ENCODE data around the gene RIPOR3. TPM values are rescaled to one million over a fixed set of nuclear protein-coding genes. Genes with fewer than 3 reads are reported as not detected.
"Not testable (repeated sequence)": the region's sequence is repeated elsewhere in the genome, so short reads cannot be mapped to it uniquely, and the experiment has no call there.

RIPOR3 gene
- total RNA-seq, 4 donors from 2014 or later = 1.8 to 12.7 (median 4.9) TPM

DNA sequence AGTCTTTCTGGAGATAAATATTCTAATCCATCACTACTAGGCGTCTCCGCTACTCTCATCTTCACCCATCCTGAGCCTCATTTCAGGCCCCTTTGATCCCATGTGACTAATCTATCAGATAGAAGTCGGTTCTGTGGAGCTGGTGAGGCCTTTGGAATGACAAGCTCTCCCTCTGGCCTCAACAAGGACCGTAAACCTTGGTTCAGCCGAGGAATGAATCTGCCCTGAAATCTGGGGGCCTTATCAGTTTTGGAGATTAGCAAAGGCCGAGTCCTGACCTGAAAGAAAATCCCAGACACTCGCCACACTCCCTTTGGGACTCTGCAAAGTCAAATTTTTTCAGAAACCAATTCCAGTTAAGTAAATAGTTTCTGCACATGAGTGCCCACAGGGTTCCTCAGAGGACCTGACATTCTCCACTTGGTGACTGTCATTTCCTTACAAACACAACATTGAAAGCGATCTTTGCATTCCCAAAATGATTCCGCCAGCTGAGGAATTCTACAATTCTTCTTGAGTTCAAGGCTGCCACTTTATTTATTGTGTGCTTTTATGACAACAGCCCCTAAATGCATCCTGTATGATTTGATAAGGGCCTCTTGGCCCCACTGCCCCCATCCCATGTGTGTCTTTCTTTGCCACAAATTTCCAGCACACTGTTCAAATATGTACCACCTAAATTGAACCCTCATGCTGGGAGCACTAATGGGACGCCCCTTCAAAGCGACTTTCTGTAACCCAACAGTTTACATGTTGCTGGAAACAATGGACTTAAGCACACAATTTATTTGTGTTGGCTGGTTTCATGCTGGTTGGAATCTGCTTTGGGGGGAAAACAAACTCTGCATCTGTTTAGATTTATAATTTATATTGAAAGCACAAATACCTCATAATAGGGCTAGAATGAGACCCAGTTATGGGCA lies 10.0 kb upstream of the RIPOR3 start:
- TF ChIP-seq, protein P1, sequence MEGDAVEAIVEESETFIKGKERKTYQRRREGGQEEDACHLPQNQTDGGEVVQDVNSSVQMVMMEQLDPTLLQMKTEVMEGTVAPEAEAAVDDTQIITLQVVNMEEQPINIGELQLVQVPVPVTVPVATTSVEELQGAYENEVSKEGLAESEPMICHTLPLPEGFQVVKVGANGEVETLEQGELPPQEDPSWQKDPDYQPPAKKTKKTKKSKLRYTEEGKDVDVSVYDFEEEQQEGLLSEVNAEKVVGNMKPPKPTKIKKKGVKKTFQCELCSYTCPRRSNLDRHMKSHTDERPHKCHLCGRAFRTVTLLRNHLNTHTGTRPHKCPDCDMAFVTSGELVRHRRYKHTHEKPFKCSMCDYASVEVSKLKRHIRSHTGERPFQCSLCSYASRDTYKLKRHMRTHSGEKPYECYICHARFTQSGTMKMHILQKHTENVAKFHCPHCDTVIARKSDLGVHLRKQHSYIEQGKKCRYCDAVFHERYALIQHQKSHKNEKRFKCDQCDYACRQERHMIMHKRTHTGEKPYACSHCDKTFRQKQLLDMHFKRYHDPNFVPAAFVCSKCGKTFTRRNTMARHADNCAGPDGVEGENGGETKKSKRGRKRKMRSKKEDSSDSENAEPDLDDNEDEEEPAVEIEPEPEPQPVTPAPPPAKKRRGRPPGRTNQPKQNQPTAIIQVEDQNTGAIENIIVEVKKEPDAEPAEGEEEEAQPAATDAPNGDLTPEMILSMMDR (IDR thresholded peaks at IDR 0.05) = no peak
- TF ChIP-seq POLR2A (IDR thresholded peaks at IDR 0.05) = no peak
- intact Hi-C loops (cut with DNase I; ENCODE audit: low total_unique reads) = no loop called here
- 87 to 88% methylated on average over 11 of the region's 11 CpGs for WGBS, 2 donors
- no peak overlapping the region for H3K4me3 ChIP-seq (ENCODE audit: low read depth, poor library complexity, severe bottlenecking)
- no peak for DNase-seq (ENCODE audit: low spot score in 2 of 2)

DNA sequence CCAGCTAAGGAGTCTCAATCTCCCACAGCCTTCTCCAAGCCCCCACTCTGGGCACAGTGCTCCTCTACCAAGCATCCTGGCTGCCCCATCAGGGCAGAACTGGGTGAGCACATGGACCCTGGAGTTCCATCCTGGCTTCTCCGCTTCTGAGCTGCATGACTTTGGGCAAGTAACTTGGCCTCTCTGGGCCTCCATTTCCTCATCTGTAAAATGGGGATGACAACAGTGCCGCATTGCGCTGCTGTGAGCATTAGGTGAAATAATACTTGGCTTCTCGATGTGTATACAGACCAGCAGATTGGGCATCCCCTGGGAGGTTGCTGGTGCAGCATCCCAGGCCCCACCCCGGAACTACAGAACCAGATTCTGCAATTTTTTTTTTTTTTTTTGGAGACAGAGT lies 8.3 kb upstream of the RIPOR3 start:
- no peak for DNase-seq (ENCODE audit: low spot score in 2 of 2)
- TF ChIP-seq, protein P1 (IDR thresholded peaks at IDR 0.05) = no peak
- no peak for TF ChIP-seq POLR2A (IDR thresholded peaks at IDR 0.05)
- no peak overlapping the region for H3K4me3 ChIP-seq (ENCODE audit: low read depth, poor library complexity, severe bottlenecking)
- 89 to 90% methylated on average over 5 of the region's 5 CpGs for WGBS, 2 donors
- intact Hi-C loops (cut with DNase I; ENCODE audit: low total_unique reads) = no loop called here

DNA sequence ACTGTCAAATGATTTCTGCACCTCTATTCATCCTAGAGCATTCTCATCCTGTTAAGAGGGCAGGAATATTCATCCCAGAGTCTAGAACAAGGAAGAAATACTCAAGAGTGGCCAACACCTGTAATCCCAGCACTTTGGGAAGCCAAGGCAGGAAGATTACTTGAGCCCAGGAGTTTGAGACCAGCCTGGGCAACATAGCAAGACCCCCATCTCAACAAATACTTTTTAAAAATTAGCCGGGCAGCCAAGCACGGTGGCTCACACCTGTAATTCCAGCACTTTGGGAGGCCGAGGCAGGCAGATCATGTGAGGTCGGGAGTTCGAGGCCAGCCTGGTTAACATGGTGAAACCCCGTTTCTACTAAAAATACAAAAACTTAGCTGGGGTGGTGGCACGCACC lies 6.9 kb upstream of the RIPOR3 start:
- intact Hi-C loops (cut with DNase I; ENCODE audit: low total_unique reads); DNase-seq (ENCODE audit: low spot score in 2 of 2); H3K4me3 ChIP-seq (ENCODE audit: low read depth, poor library complexity, severe bottlenecking): not testable (repeated sequence)
- 94 to 95% methylated on average over 7 of the region's 7 CpGs for WGBS, 2 donors

DNA sequence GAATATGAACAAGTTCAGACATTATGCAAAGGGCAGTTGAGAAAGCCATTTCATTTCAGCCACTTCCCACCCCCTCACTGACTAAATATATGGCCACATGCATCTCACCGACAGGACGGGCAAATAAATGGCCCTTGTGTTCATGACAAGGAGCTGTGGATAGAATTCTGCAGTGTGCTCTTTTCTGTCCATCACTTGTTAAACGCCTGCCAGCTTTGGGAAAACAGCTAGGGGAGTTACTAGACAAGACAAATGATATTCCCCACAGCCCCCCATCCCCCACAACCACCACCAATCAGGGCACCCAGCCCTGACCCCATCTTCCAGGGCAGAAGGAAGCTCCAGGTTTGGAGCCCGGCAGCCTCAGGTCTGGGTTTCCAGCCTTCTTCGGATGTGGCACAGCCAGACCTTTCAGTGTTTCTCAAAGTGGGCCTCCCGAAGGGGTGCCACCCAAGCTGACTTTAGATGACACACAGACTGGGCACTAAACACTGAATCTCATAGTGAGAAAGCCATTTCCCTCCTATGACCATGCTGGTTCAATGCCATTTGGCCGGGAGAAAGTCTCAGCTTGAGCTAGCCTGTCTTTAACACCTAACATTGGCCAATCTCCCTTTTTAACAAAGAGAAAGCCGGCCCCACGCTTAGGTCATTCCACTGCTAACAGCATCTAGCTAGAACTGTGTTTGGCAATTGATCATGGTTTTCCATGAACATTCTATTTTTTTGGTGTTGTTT lies 4.0 kb upstream of the RIPOR3 start:
- H3K4me3 ChIP-seq (ENCODE audit: low read depth, poor library complexity, severe bottlenecking) = no peak overlapping the region
- 65 to 77% methylated on average over 9 of the region's 9 CpGs for WGBS, 2 donors
- DNase-seq (ENCODE audit: low spot score in 2 of 2) = peak in 1 of 2 donors; percentile 33
- no peak for TF ChIP-seq POLR2A (IDR thresholded peaks at IDR 0.05)
- TF ChIP-seq, protein P1 (IDR thresholded peaks at IDR 0.05) = no peak
- intact Hi-C loops (cut with DNase I; ENCODE audit: low total_unique reads) = no loop called here

DNA sequence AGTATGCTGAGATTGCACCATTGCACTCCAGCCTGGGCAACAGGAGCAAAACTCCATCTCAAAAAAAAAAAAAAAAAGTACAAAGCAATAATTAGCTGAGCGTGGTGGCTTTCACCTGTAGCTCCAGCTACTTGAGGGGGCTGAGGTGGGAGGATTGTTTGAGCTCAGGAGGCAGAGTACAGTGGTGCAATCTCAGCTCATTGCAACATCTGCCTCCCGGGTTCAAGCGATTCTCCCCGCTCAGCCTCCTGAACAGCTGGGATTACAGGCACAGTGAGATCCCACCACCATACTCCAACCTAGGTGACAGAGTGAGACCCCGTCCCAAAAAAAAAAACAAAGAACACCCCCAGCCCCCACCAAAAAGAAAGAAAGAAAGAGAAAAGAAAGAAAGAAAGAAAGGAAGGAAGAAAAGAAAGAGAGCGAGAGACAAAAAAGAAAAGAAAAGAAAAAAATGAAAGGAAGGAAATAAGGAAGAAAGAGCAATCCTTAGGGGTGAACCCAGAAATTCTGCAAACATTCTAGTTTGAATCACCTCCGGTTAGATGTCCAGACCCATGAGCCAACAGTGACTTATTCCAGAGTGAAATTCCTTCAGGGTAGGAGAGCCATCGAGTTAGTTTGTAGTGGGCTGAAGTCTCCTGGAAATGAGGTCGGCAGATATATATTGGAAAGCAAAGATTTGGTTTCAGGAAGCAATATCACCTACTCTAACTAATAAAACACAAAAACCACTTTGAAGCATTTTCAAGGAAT lies 3.2 kb upstream of the RIPOR3 start:
- intact Hi-C loops (cut with DNase I; ENCODE audit: low total_unique reads) = no loop called here
- WGBS, 2 donors = 73 to 80% methylated on average over 9 of the region's 9 CpGs
- no peak overlapping the region for H3K4me3 ChIP-seq (ENCODE audit: low read depth, poor library complexity, severe bottlenecking)
- no peak for DNase-seq (ENCODE audit: low spot score in 2 of 2)
- TF ChIP-seq POLR2A (IDR thresholded peaks at IDR 0.05) = no peak
- TF ChIP-seq, protein P1 (IDR thresholded peaks at IDR 0.05) = no peak

All from lower leg skin (tissue), 4 donors.